Measurements from ENCODE around the gene AWAT1. TPM values are rescaled to one million over a fixed set of nuclear protein-coding genes. Genes with fewer than 3 reads are reported as not detected.
"Not testable (repeated sequence)": the region's sequence is repeated elsewhere in the genome, so short reads cannot be mapped to it uniquely, and the experiment has no call there.

The AWAT1 gene
- total RNA-seq, 1 donor from 2014 or later: not detected

GRCh38 chrX:70262952-70263567 lies 28.6 kb downstream of the AWAT1 start:
- peak; percentile 71 for TF ChIP-seq CTCF (conservative IDR thresholded peaks at IDR 0.05)
- Mint-ChIP-seq H3K27me3 (peaks cover 3% of the 10 kb centered on the region), H3K4me1 (ENCODE audit: unreplicated experiment) (no peaks in the 10 kb centered on the region), H3K9me3 (no peaks in the 10 kb centered on the region), H3K27ac (peak overlapping the region; percentile 52), H3K36me3 (no peaks in the 10 kb centered on the region), H3K4me3 (no peak overlapping the region)
- peak; percentile 72 for DNase-seq (ENCODE audit: extremely low spot score, unreplicated experiment)

GRCh38 chrX:70264784-70265183 lies 30.3 kb downstream of the AWAT1 start:
- no peak for DNase-seq (ENCODE audit: extremely low spot score, unreplicated experiment)
- H3K27ac Mint-ChIP-seq: no peak overlapping the region
- H3K4me3 Mint-ChIP-seq: no peak overlapping the region
- no peak for TF ChIP-seq CTCF (conservative IDR thresholded peaks at IDR 0.05)
- peaks cover 3% of the 10 kb centered on the region for H3K27me3 Mint-ChIP-seq
- H3K9me3 Mint-ChIP-seq: no peaks in the 10 kb centered on the region
- no peaks in the 10 kb centered on the region for H3K4me1 Mint-ChIP-seq (ENCODE audit: unreplicated experiment)
- no peaks in the 10 kb centered on the region for H3K36me3 Mint-ChIP-seq

DNA sequence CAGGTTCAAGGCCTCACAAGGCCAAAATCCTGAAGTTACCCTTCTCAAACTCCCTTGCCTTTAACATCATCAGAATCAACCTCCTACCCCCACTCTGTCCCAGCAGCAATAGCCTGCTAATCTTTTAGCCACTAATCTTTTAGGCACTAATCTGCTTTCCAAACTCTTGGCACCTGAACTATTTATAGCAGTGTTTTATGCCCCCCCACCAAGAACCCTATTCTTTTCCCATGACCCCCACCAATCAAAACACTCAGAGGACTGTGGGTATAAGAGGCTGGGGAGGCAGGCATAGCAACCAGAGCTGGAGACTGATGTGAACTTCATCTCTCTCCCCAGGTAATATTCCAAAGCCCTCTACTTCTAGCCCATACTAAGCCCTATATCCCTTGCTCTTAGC lies 33.6 kb downstream of the AWAT1 start, which contains the start of gene ARR3:
ARR3 (plus strand) TSS at position 301 of the 400 bp plus-strand sequence. CDS start 1,052 bp downstream, outside the sequence.
- no peak for TF ChIP-seq CTCF (conservative IDR thresholded peaks at IDR 0.05)
- no peak within 1 kb of the TSS for H3K4me3 Mint-ChIP-seq
- no peak within 1 kb of the TSS for H3K27ac Mint-ChIP-seq
- no peak for DNase-seq (ENCODE audit: extremely low spot score, unreplicated experiment)
- H3K4me1 Mint-ChIP-seq (ENCODE audit: unreplicated experiment): no peaks in the 10 kb centered on the region
- no peaks in the 10 kb centered on the region for H3K36me3 Mint-ChIP-seq
- H3K9me3 Mint-ChIP-seq: no peaks in the 10 kb centered on the region
- H3K27me3 Mint-ChIP-seq: peaks cover 2% of the 10 kb centered on the region

GRCh38 chrX:70274029-70274428 lies 39.6 kb downstream of the AWAT1 start:
- H3K4me1 Mint-ChIP-seq (ENCODE audit: unreplicated experiment); H3K4me3 Mint-ChIP-seq; DNase-seq (ENCODE audit: extremely low spot score, unreplicated experiment); H3K36me3 Mint-ChIP-seq; H3K27me3 Mint-ChIP-seq; H3K27ac Mint-ChIP-seq; H3K9me3 Mint-ChIP-seq: not testable (repeated sequence)

GRCh38 chrX:70279081-70279480 lies 44.6 kb downstream of the AWAT1 start:
- no peak overlapping the region for H3K4me3 Mint-ChIP-seq
- no peaks in the 10 kb centered on the region for H3K9me3 Mint-ChIP-seq
- H3K36me3 Mint-ChIP-seq: no peaks in the 10 kb centered on the region
- no peak for TF ChIP-seq CTCF (conservative IDR thresholded peaks at IDR 0.05)
- no peak overlapping the region for H3K27ac Mint-ChIP-seq
- no peak for DNase-seq (ENCODE audit: extremely low spot score, unreplicated experiment)
- no peaks in the 10 kb centered on the region for H3K27me3 Mint-ChIP-seq
- H3K4me1 Mint-ChIP-seq (ENCODE audit: unreplicated experiment): no peaks in the 10 kb centered on the region

DNA sequence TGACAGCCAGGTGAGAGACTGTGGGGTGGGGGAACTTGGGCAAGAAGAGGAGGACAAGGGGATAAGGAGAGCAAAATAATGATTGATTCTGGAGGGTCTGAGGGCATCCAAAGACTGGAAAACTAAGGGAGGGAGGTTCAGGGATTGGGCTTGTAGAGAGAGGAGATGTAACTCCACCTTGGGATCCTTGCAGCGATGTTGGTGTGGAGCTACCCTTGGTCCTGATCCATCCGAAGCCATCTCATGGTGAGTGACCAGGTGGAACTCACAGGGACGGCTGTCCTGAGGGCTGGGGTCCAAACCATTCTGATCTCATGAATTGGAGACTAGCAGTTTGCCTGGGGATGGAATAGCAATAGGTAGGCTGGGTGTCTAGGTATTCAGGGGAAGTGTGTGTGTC lies 46.1 kb downstream of the AWAT1 start:
- Mint-ChIP-seq H3K27me3 (no peaks in the 10 kb centered on the region), H3K4me3 (no peak overlapping the region), H3K27ac (no peak overlapping the region), H3K36me3 (no peaks in the 10 kb centered on the region), H3K9me3 (no peaks in the 10 kb centered on the region), H3K4me1 (ENCODE audit: unreplicated experiment) (no peaks in the 10 kb centered on the region)
- no peak for TF ChIP-seq CTCF (conservative IDR thresholded peaks at IDR 0.05)
- peak; percentile 18 for DNase-seq (ENCODE audit: extremely low spot score, unreplicated experiment)

All from type B pancreatic cell (in vitro differentiated cells).